A673 (cell line): ENCODE results near the gene HNRNPA3.

ENCODE experiments used
- EZH2 ChIP-seq: fragments of 200-600 bp; sonication (generic); IDR thresholded peaks from 2 replicates; pipeline ENCODE4 v1.6.1; 2017; ENCODE audit warnings: borderline replicate concordance, low read depth, mild to moderate bottlenecking, mixed read lengths, antibody characterized with exemption, low read length; ENCODE audit not compliant: poor library complexity, severe bottlenecking
- TF ChIP-seq, protein P1 (sequence below): fragments of 300-800, 200-600 bp; sonication (generic); conservative IDR thresholded peaks from 2 replicates; pipeline ENCODE4 v1.5.1; 2017; ENCODE audit warnings: low read depth, mild to moderate bottlenecking, antibody characterized with exemption, low read length, moderate library complexity, mixed read lengths

GRCh38 chr2:177271981-177272666, 59.5 kb downstream of the HNRNPA3 start:
- TF ChIP-seq, protein P1, sequence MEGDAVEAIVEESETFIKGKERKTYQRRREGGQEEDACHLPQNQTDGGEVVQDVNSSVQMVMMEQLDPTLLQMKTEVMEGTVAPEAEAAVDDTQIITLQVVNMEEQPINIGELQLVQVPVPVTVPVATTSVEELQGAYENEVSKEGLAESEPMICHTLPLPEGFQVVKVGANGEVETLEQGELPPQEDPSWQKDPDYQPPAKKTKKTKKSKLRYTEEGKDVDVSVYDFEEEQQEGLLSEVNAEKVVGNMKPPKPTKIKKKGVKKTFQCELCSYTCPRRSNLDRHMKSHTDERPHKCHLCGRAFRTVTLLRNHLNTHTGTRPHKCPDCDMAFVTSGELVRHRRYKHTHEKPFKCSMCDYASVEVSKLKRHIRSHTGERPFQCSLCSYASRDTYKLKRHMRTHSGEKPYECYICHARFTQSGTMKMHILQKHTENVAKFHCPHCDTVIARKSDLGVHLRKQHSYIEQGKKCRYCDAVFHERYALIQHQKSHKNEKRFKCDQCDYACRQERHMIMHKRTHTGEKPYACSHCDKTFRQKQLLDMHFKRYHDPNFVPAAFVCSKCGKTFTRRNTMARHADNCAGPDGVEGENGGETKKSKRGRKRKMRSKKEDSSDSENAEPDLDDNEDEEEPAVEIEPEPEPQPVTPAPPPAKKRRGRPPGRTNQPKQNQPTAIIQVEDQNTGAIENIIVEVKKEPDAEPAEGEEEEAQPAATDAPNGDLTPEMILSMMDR: no peak
- TF ChIP-seq EZH2: no peak
